Measurements from ENCODE around the gene UBR3.

UBR3 gene

DNA sequence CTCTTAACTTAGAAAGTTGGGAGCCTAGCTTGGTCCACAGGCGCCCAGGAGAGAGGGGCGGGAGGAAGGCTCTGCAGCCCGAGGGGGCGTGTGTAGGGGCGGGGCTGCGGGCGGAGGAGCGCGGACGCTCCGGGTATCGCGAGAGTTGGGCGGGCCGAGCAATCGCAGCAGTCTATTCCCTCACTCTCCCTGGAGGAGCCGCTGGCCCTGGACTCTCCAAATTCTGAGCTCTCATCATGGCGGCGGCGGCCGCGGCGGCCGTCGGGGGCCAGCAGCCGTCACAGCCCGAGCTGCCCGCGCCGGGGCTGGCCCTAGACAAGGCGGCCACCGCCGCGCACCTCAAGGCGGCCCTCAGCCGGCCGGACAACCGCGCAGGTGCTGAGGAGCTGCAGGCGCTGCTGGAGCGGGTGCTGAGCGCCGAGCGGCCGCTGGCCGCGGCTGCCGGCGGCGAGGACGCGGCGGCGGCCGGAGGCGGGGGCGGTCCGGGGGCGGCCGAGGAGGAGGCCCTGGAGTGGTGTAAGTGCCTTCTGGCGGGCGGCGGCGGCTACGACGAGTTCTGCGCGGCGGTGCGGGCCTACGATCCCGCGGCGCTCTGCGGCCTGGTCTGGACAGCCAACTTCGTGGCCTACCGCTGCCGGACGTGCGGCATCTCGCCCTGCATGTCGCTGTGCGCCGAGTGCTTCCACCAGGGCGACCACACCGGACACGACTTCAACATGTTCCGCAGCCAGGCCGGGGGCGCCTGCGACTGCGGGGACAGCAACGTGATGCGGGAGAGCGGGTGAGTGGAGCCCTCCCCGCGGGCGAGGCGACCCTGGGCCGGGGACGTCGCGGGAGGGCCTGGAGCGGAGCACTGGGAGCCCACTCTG, at the start of gene UBR3:
TSS of gene UBR3 (plus strand) at position 183 of the 869 bp plus-strand sequence. CDS start at position 237, 54 bp downstream.
- H3K4me1 Mint-ChIP-seq (ENCODE audit: low read depth), result peaks cover 53% of the 10 kb centered on the region
- H3K27me3 Mint-ChIP-seq, result no peaks in the 10 kb centered on the region
- peak within 1 kb of the TSS; percentile 97 for H3K4me3 Mint-ChIP-seq
- H3K9me3 Mint-ChIP-seq (ENCODE audit: low read depth), result no peaks in the 10 kb centered on the region
- H3K27ac Mint-ChIP-seq, result peak within 1 kb of the TSS; percentile 94
- H3K36me3 Mint-ChIP-seq, result peaks cover 2% of the 10 kb centered on the region

GRCh38 chr2:169778446-169778845, 48.8 kb upstream of the UBR3 start:
- H3K4me1 Mint-ChIP-seq (ENCODE audit: low read depth), result no peaks in the 10 kb centered on the region
- no peak overlapping the region for H3K27ac Mint-ChIP-seq
- no peaks in the 10 kb centered on the region for H3K9me3 Mint-ChIP-seq (ENCODE audit: low read depth)
- no peaks in the 10 kb centered on the region for H3K36me3 Mint-ChIP-seq
- peaks cover 1% of the 10 kb centered on the region for H3K27me3 Mint-ChIP-seq
- H3K4me3 Mint-ChIP-seq, result no peak overlapping the region

DNA sequence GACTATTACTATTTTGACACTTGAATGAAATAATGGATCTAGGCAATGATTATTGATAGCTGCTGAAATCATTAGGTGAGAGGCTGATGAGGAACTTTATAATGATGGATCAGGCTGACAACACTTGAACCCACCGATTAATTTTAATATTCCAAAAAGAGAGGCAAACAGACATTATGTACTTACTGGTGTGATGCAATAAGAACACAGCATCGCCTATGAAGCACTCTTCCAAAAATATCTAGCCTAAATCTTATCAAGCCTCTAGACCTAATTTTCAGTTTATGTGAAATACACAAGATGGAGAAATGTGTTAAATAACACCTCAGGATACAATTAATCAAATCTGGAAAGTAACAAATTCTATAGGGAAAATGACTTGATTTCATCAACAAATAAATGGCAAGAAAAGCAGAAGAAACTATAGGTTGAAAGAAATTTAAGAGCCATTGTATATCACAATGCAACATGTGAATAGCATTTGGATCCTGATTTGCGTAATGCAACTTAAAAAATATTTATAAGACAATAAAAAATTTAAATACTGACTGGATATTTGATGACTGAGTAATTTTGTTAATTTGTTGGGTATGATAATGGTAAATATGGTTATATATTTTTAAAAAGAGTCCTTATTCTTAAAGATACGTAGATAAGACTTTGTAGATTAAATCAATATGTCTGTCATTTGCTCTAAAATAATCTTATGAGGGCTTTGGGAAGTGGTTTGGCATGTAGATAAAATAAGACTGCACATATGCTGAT, 45.8 kb upstream of the UBR3 start:
- Mint-ChIP-seq H3K4me1 (ENCODE audit: low read depth) (no peaks in the 10 kb centered on the region), H3K9me3 (ENCODE audit: low read depth) (no peaks in the 10 kb centered on the region), H3K4me3 (no peak overlapping the region), H3K36me3 (no peaks in the 10 kb centered on the region), H3K27me3 (peaks cover 3% of the 10 kb centered on the region), H3K27ac (no peak overlapping the region)

DNA sequence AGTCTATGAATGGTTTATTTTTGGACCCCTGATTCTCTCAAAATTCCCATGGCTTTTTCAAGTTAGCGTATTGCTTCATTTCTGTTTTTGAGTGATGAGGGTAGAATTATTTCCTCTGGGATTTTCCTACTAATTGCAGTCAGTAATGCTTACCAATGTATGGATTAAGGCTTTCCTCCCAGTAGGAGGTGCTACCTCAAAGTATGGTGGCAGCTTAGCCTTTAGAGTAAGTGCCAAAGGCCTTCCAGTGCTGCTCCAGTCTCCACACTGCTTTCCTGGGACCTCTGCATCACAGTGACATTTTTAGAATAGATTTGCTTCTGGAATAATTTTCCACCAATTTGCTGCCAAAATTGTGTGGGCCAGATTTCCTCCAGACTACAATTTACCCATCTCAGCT, 44.7 kb upstream of the UBR3 start:
- Mint-ChIP-seq H3K4me1 (ENCODE audit: low read depth) (no peaks in the 10 kb centered on the region), H3K36me3 (no peaks in the 10 kb centered on the region), H3K4me3 (no peak overlapping the region), H3K27ac (no peak overlapping the region), H3K9me3 (ENCODE audit: low read depth) (no peaks in the 10 kb centered on the region), H3K27me3 (peaks cover 3% of the 10 kb centered on the region)

GRCh38 chr2:169790581-169790980, 36.7 kb upstream of the UBR3 start:
- Mint-ChIP-seq H3K27ac (no peak overlapping the region), H3K9me3 (ENCODE audit: low read depth) (no peaks in the 10 kb centered on the region), H3K36me3 (peaks cover 4% of the 10 kb centered on the region), H3K4me1 (ENCODE audit: low read depth) (peaks cover 5% of the 10 kb centered on the region), H3K27me3 (peaks cover 14% of the 10 kb centered on the region), H3K4me3 (no peak overlapping the region)

DNA sequence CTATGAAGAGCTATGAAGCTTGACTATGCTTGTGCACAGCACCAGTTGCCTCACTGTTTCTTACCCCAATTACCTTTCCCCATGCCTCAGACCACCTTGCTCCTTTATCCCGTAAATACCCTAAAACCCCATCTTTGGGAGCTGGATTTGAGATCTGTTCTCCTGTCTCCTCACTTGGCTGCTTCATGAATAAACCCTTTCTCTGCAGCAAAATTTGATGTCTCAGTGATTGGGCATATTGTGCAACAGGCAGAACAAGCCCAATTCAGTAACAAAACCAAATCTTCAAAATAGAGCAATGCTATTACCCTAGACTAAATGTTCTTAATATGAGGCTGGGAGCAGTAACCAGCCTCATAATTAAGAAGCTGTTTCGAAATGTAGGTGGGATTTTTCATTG, 32.1 kb upstream of the UBR3 start:
- H3K4me1 Mint-ChIP-seq (ENCODE audit: low read depth), result peaks cover 12% of the 10 kb centered on the region
- H3K27ac Mint-ChIP-seq, result no peak overlapping the region
- H3K27me3 Mint-ChIP-seq, result no peaks in the 10 kb centered on the region
- no peak overlapping the region for H3K4me3 Mint-ChIP-seq
- no peaks in the 10 kb centered on the region for H3K9me3 Mint-ChIP-seq (ENCODE audit: low read depth)
- H3K36me3 Mint-ChIP-seq, result no peaks in the 10 kb centered on the region

GRCh38 chr2:169796441-169796840, 30.8 kb upstream of the UBR3 start:
- H3K9me3 Mint-ChIP-seq (ENCODE audit: low read depth), result no peaks in the 10 kb centered on the region
- H3K27ac Mint-ChIP-seq, result peak overlapping the region; percentile 61
- H3K4me3 Mint-ChIP-seq, result no peak overlapping the region

DNA sequence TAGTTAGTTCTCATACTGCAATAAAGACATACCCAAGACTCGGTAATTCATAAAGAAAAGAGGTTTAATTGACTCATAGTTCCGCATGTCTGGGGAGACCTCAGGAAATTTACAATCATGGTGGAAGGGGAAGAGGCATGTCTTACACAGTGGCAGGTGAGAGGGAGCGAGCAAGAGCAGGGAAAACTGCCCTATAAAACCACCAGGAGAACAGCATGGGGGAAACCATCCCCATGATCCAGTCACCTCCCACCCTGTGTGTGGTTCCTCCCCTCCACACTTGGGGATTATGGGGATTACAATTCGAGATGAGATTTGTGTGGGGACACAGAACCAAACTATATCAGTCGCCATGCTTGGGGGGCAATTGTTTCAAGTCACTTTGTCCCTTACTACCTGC, 29.7 kb upstream of the UBR3 start:
- Mint-ChIP-seq H3K4me3 (peak overlapping the region; percentile 47), H3K4me1 (ENCODE audit: low read depth) (peaks cover 28% of the 10 kb centered on the region), H3K36me3 (peaks cover 2% of the 10 kb centered on the region), H3K9me3 (ENCODE audit: low read depth) (no peaks in the 10 kb centered on the region), H3K27me3 (no peaks in the 10 kb centered on the region), H3K27ac (no peak overlapping the region)

More at GRCh38 chr2:169796441-169796840, 30.8 kb upstream of the UBR3 start:
- Mint-ChIP-seq H3K4me1 (ENCODE audit: low read depth) (peaks cover 19% of the 10 kb centered on the region), H3K27me3 (no peaks in the 10 kb centered on the region), H3K36me3 (peaks cover 2% of the 10 kb centered on the region)

GRCh38 chr2:169798397-169798717, 28.9 kb upstream of the UBR3 start:
- Mint-ChIP-seq H3K36me3 (peaks cover 2% of the 10 kb centered on the region), H3K27ac (peak overlapping the region; percentile 75), H3K27me3 (no peaks in the 10 kb centered on the region), H3K4me3 (peak overlapping the region; percentile 77), H3K4me1 (ENCODE audit: low read depth) (peaks cover 32% of the 10 kb centered on the region), H3K9me3 (ENCODE audit: low read depth) (no peaks in the 10 kb centered on the region)

GRCh38 chr2:169798718-169799592, 28.3 kb upstream of the UBR3 start, which contains the start of gene SSB:
TSS of gene SSB (plus strand) at chr2:169798871. CDS start at chr2:169800961, 2,090 bp downstream.
- Mint-ChIP-seq H3K4me1 (ENCODE audit: low read depth) (peaks cover 34% of the 10 kb centered on the region), H3K27me3 (no peaks in the 10 kb centered on the region), H3K36me3 (peaks cover 2% of the 10 kb centered on the region), H3K9me3 (ENCODE audit: low read depth) (no peaks in the 10 kb centered on the region), H3K27ac (peak within 1 kb of the TSS; percentile 95), H3K4me3 (peak within 1 kb of the TSS; percentile 95)

GRCh38 chr2:169803480-169803879, 23.8 kb upstream of the UBR3 start:
- no peak overlapping the region for H3K4me3 Mint-ChIP-seq
- no peaks in the 10 kb centered on the region for H3K9me3 Mint-ChIP-seq (ENCODE audit: low read depth)
- H3K27me3 Mint-ChIP-seq, result no peaks in the 10 kb centered on the region
- no peak overlapping the region for H3K27ac Mint-ChIP-seq
- peaks cover 29% of the 10 kb centered on the region for H3K4me1 Mint-ChIP-seq (ENCODE audit: low read depth)
- H3K36me3 Mint-ChIP-seq, result peaks cover 2% of the 10 kb centered on the region

DNA sequence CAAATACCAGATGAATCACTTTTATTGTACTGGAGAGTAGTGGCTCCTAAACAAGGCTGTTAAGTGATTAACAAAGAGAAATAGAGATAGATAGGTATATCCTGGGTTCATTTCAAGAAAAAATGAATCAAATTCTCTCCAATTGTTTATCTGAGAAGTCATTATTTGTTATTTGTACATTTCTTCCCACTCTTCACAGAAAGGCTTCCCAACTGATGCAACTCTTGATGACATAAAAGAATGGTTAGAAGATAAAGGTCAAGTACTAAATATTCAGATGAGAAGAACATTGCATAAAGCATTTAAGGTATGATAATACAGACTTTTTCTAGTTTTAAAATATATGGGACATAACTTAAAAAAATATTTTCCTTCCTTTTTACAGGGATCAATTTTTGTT, 20.7 kb upstream of the UBR3 start:
- Mint-ChIP-seq H3K27ac (no peak overlapping the region), H3K4me3 (no peak overlapping the region)

GRCh38 chr2:169808221-169808620, 19.0 kb upstream of the UBR3 start:
- Mint-ChIP-seq H3K4me3 (no peak overlapping the region), H3K27ac (peak overlapping the region; percentile 34), H3K4me1 (ENCODE audit: low read depth) (peaks cover 3% of the 10 kb centered on the region), H3K36me3 (peaks cover 5% of the 10 kb centered on the region), H3K9me3 (ENCODE audit: low read depth) (no peaks in the 10 kb centered on the region), H3K27me3 (no peaks in the 10 kb centered on the region)

More for the DNA sequence above, 20.7 kb upstream of the UBR3 start:
- Mint-ChIP-seq H3K9me3 (ENCODE audit: low read depth) (no peaks in the 10 kb centered on the region), H3K4me1 (ENCODE audit: low read depth) (peaks cover 16% of the 10 kb centered on the region), H3K36me3 (peaks cover 3% of the 10 kb centered on the region), H3K27me3 (no peaks in the 10 kb centered on the region)

DNA sequence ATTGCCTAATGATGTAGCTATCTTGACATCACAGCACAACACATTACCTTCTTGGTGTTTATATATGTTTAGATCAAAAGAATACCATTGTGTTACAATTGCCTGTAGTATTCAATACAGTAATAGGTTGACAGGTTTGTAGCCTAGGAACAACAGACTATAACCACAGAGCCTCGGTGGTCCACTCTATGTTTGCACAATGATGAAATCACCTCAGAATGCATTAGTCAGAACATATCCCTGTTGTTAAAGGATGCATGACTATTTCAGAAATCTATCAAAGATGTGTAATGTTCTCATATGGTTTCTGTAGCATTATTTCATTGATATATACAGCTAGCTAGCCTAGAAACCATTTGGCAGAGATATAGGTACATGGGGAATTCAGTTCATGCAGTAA, 11.4 kb upstream of the UBR3 start:
- no peak overlapping the region for H3K27ac Mint-ChIP-seq
- H3K27me3 Mint-ChIP-seq, result no peaks in the 10 kb centered on the region
- H3K9me3 Mint-ChIP-seq (ENCODE audit: low read depth), result no peaks in the 10 kb centered on the region
- no peak overlapping the region for H3K4me3 Mint-ChIP-seq
- peaks cover 22% of the 10 kb centered on the region for H3K4me1 Mint-ChIP-seq (ENCODE audit: low read depth)
- H3K36me3 Mint-ChIP-seq, result peaks cover 27% of the 10 kb centered on the region

Data from activated naive CD8-positive, alpha-beta T cell (primary cell).